Right cardiac atrium (tissue), 5 donors: ENCODE data around the gene CHN2. TPM values are rescaled to one million over a fixed set of nuclear protein-coding genes. Genes with fewer than 3 reads are reported as not detected.

Experiments used
- ATAC-seq, 2 donors: fragments of 200-7000 bp; cut with Tn5 transposase; one replicate each; pipeline versions ENCODE4 v1.8.0 to v1.9.1; 2020; ENCODE audit warnings: moderate library complexity in 2 of 2, mild to moderate bottlenecking in 1 of 2
- DNase-seq, 3 donors: peaks; one replicate each; pipeline ENCODE4 v3.0.0-alpha.2; 2020
- H3K27ac ChIP-seq: one replicate; pipeline ENCODE4 v1.5.1; 2013; ENCODE audit warnings: mild to moderate bottlenecking, low read length, control low read depth, moderate library complexity
- H3K27me3 ChIP-seq: one replicate; pipeline ENCODE4 v1.6.1; 2013; ENCODE audit not compliant: control insufficient read depth, insufficient read depth
- H3K4me1 ChIP-seq: one replicate; pipeline ENCODE4 v1.6.1; 2013; ENCODE audit warnings: low read length; ENCODE audit not compliant: control insufficient read depth, insufficient read depth
- H3K4me3 ChIP-seq: one replicate; pipeline ENCODE4 v1.5.1; 2013; ENCODE audit warnings: low read length, control low read depth
- H3K9me3 ChIP-seq: one replicate; pipeline ENCODE4 v1.6.1; 2013; ENCODE audit warnings: low read length; ENCODE audit not compliant: control insufficient read depth
- WGBS: extraction: QIAGEN DNeasy Blood & Tissue Kit; methylation state at CpG from one replicate; pipeline ENCODE4 v1.1.7; 2013; 5-methylcytosine and 5-hydroxymethylcytosine counted together
- intact Hi-C, 4 donors: fragments of 100-400 bp; cut with DNase I; formaldehyde crosslinking; loops; one replicate each; pipeline versions ENCODE4 v1.11.0 to v1.14.0; 2022 to 2023
- polyA plus RNA-seq: library from polyadenylated mRNA; stranded (reverse); fragments of 200-250 nt; gene quantifications from one replicate; pipeline ENCODE4 v1.2.3, GENCODE V29; 2013
- total RNA-seq, 4 donors: library from RNA; stranded (reverse); fragmentation: NEBNext Ultra II Directional; extraction: Animal tissue kit (Norgen Biotek cat#: 25700); gene quantifications; one replicate each; pipeline ENCODE4 v1.2.1, GENCODE V29; 2021
- donor health status: healthy with polysubstance abuse.
- donor health status: DM: no; HTN: yes; CAD: no.
- donor health status: DM: no; HTN: no; CAD: no.
- donor health status: DM: no; HTN: yes; CAD: no; lungs with severe emphysema.
- donor health status: DM: yes; HTN: yes; CAD: no.

CHN2 gene
- total and polyA plus RNA-seq, 5 donors, result 2.0 to 6.4 (median 4.3) TPM

DNA sequence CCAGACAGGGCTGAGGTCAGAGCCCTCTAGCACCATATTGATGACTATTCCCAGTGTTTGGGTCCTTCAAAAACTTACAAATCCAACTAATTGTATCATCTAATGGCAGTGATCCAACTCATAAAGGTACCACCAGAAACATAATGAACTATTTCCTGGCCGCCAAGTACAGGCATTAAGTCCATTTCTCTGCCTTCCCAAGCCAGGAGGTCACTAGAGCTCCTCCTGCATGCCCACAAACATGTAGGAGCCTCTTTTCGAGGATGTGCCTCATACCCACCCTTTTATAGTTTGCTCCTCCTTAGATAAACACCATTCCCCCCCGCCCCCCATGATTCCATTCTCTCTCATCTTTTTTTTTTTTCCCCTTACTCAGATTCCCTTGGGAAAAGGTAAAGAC lies 91.3 kb downstream of the CHN2 start:
- ATAC-seq, result no peak
- DNase-seq, result no peak

GRCh38 chr7:29287366-29287765 lies 92.8 kb downstream of the CHN2 start:
- 29% methylated on average over 1 of the region's 1 CpG for WGBS
- ATAC-seq, result peak in 1 of 2 donors; percentile 85
- H3K4me3 ChIP-seq, result no peak overlapping the region
- no peaks in the 10 kb centered on the region for H3K9me3 ChIP-seq
- no peaks in the 10 kb centered on the region for H3K27me3 ChIP-seq
- DNase-seq, result no peak
- intact Hi-C loops, result no loop called here
- H3K27ac ChIP-seq, result no peak overlapping the region
- H3K4me1 ChIP-seq, result no peaks in the 10 kb centered on the region

More for the DNA sequence above, 91.3 kb downstream of the CHN2 start:
- H3K9me3 ChIP-seq, result no peaks in the 10 kb centered on the region
- no peaks in the 10 kb centered on the region for H3K4me1 ChIP-seq
- 95% methylated on average over 3 of the region's 3 CpGs for WGBS
- H3K27me3 ChIP-seq, result no peaks in the 10 kb centered on the region
- intact Hi-C loops, result no loop called here
- no peak overlapping the region for H3K27ac ChIP-seq
- H3K4me3 ChIP-seq, result no peak overlapping the region

DNA sequence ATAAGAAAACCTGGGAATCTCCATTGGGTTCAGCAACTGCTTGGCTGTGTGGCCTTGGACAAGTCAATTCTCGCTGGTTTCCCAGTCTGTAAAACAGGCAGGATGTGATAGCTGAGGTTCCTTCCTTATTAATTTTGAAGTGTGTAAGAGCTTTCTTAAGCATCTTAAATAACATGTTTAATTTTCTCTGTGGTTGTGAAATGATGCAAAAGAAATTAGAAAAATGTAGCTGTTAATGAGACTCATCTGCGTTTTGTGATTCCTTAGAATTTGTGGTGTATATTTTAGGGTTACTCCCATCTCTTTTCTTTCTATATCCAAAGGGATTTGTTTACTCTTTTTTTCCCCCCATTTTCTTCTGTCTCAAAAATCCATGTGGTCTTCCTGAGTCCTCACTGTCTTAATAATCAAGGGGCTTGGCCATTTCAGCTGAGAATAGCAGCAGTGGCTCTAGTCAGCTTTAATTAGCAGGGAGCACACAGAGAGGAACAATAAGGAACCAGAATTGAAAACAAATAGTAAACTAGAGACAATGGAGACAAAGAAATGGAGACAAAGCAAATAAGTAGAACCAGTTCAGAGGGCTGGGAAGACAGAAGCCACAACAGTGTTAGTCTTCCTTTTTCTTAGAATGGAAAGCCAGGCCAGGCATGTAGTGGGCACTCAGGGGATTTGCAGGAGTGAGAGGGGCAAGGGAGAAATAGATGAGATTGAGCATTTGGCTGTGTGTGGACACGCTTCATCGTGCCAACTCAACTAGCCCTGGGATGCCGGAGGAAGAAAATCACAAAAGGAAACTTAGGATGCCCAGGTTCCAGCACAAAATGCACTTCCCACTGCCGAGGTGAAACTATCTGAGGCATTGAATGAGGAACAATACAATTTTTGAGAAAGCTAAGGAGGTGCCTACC lies 93.9 kb downstream of the CHN2 start:
- intact Hi-C loops, result no loop called here
- H3K27ac ChIP-seq, result no peak overlapping the region
- no peaks in the 10 kb centered on the region for H3K27me3 ChIP-seq
- no peaks in the 10 kb centered on the region for H3K9me3 ChIP-seq
- DNase-seq, result no peak
- 88% methylated on average over 6 of the region's 6 CpGs for WGBS
- ATAC-seq, result no peak
- H3K4me1 ChIP-seq, result no peaks in the 10 kb centered on the region
- H3K4me3 ChIP-seq, result no peak overlapping the region

DNA sequence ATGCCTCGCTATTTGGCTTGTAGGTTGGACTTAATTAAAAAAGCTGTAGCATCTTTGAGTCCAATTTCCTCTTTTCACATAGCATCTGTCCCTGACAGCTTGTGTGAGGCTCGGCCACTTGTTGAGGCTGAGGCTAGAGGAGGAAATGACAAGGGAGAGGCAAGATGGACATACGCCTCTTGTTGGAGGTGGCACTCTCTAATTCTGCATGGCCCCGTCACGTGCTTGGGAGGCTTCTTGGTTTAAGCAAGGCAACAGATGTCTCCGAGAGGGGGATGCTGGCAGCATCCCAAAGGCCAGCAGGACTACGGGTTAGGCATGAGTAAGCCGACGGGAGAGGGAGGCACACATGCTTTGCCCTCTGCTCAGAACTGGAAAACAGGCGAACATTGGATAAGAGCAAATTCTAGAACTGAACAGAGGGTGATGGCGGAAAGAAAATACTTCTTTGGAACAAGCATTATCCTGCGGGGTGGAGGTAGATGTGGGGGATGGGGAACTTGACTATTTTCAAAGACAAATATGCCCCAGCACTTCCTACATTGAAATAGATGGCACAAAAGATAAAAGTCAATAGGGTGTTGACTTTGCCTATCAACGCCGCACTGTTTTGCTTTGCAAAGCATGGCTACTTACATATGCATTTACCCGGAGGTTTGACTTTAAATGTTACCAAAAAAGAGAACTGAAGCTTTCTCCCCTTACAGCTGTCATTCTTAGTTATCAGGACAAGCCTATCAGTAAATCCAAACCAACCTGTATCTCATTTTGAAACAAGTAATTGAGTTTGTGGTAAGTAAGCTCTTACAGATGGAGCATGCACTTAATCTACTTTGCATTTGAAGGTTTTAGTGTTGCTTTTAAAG lies 94.8 kb downstream of the CHN2 start:
- intact Hi-C loops, result no loop called here
- Histone ChIP-seq H3K9me3 (no peaks in the 10 kb centered on the region), H3K4me1 (no peaks in the 10 kb centered on the region), H3K27ac (no peak overlapping the region), H3K4me3 (no peak overlapping the region), H3K27me3 (no peaks in the 10 kb centered on the region)
- WGBS, result 71% methylated on average over 15 of the region's 15 CpGs
- DNase-seq (peak in 2 of 3 donors; percentile 48 to 57), ATAC-seq (no peak)

DNA sequence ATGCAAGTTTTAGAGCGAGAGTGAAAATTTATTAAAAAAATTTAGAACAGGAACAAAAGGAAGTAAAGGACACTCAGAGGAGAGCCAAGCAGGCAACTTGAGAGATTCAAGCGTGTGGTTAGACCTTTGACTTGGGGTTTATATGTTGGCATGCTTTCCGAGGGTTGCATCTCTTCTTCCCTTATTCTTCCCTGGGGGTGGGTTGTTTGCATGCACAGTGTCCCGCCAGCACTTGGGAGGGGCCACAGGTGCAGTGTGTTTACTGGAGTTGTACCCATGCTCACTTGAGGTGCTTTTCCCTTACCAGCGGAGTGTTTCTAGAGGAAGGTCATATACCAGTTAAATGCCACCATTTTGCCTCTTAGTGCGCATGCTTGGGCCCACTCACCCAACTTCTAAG lies 96.3 kb downstream of the CHN2 start:
- Histone ChIP-seq H3K27ac (no peak overlapping the region), H3K4me3 (no peak overlapping the region), H3K27me3 (no peaks in the 10 kb centered on the region), H3K4me1 (no peaks in the 10 kb centered on the region), H3K9me3 (no peaks in the 10 kb centered on the region)
- ATAC-seq, result no peak
- 94% methylated on average over 6 of the region's 6 CpGs for WGBS
- no peak for DNase-seq
- intact Hi-C loops, result no loop called here

DNA sequence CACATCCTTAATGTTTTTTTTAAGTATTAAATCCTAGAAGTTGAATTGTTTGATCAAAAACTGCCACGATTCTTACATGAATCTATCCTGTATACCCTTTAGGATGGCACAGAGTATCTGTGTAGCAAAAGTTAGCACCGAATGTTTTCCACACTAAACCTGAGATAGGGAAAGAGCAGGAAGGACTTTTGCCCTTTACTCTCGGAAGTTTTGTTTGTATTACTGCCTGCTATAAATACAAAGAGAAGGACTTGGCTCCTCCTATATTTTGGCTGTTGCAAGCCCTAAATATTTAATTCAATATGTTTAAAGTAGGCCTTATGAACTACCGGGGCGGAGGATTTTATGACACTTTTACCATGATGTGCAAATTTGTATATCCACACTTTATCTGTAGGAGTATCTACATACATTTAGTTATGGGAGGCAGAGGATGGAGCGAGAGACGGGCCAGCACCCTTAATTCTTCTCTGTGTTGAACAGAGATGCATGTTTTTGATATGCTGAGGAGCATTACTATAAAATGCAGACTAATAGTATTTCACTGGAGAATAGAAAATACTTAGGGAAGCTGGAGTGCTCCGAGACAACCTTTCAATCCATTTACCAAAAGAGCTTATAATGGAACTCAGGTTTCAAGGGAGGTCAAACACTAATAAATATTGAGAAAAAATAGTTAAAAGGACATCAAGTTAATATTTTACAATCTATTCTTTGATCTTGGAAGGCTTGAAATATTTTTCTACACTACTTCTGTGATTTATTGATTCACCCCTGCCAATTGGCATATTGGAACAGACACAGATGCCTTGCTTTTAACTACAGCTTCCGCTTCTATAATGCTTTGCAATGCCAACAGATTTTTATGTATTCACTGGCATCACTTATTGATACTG lies 97.4 kb downstream of the CHN2 start:
- Histone ChIP-seq H3K27me3 (no peaks in the 10 kb centered on the region), H3K4me1 (no peaks in the 10 kb centered on the region), H3K27ac (no peak overlapping the region), H3K9me3 (no peaks in the 10 kb centered on the region), H3K4me3 (no peak overlapping the region)
- DNase-seq, result no peak
- no peak for ATAC-seq
- 85% methylated on average over 9 of the region's 9 CpGs for WGBS
- intact Hi-C loops, result no loop called here

DNA sequence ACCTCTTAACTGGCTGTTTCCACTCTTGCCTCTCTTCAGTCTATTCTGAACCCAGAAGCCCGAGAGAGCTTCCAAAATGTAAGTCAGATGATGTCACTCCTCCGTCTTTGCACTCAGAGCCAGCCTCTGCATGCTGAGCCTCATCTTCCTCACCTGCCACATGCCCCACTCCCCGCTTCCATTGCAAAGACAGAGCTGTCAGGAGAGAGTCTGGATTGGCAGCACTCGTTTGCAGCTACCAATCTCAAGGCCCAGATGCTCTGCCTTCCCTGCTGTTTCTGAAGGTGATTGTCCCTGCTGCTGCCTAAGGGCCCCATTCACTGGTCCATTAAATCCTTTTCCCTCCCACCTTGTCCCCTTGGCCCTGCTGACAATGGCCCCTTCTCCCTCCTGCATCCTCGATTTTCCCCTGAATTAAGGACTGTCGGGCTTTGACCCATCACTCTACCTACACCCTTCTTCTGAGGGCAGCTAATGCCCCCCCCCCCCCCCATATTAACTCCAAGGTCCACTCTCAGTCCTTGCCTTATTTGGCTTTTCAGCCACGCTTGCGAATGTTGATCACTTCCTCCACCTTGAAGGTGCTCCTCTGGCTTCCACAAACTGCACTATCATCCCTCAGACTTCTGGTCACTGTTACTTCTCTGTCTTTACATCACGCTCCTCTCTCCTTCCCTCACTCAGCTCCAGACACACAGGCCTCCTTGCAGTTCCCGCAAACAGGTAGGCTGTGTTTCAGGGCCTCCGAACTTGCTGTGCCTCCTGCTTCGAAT lies 98.5 kb downstream of the CHN2 start:
- no peaks in the 10 kb centered on the region for H3K9me3 ChIP-seq
- no peaks in the 10 kb centered on the region for H3K4me1 ChIP-seq
- no peak overlapping the region for H3K4me3 ChIP-seq
- ATAC-seq (no peak), DNase-seq (no peak)
- WGBS, result 88% methylated on average over 12 of the region's 12 CpGs
- H3K27me3 ChIP-seq, result no peaks in the 10 kb centered on the region
- no peak overlapping the region for H3K27ac ChIP-seq
- intact Hi-C loops, result no loop called here

DNA sequence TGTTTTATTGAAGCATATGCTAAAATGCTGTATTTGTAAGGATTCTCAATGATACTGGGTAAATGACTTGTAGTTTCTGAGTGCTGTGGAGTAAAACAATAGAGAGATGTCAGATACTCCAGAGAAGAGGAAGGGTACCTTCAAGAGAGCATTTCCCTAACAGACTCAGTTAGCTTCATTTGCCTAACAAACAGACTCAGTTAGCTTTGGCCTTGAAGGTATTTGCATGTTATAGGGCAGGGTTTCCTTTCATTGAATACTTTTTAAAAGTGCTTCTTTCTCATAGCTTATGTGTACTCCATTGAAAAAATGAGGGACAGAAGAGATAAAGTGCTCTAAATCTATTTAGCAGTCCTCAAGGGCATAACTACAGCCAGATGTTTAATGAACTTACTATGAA lies 101.8 kb downstream of the CHN2 start:
- DNase-seq, result no peak
- intact Hi-C loops, result no loop called here
- no peak overlapping the region for H3K27ac ChIP-seq
- ATAC-seq, result no peak
- H3K9me3 ChIP-seq, result no peaks in the 10 kb centered on the region
- no peak overlapping the region for H3K4me3 ChIP-seq
- no peaks in the 10 kb centered on the region for H3K4me1 ChIP-seq
- no peaks in the 10 kb centered on the region for H3K27me3 ChIP-seq

DNA sequence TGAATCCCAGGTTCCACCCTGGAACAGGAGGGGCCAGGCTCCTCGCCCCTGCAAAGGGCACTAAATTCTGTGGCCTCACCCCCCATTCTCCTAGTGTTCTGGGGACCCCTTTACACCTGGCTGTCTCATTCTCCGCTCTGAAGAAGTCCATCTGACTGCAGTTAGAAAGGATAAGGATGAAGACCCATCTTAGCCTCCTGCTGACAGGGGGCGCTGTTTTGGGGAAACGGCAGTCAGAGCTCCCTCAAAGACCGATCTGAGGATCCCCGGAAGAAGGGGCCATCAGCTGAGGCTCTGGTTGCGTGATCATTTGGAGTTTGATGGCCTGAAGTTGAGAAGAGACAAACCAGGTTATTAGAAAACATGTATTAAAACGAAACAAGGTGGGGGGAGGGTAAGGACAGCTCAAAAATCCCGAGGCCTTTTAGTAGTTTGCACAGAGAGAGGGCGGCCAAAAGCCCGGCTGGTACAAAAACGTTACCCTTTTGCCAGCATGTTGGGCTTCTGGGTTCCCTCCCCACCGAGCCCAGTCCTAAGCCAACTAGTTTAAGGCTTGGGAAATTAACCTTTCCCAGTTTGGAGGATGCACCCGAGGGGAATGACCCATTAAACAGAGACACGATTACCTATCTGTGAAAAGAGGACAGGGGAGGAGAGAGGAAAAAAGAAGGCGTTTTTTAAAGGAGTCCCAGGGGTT lies 102.8 kb downstream of the CHN2 start:
- H3K27ac ChIP-seq, result no peak overlapping the region
- 82% methylated on average over 16 of the region's 16 CpGs for WGBS
- no peak overlapping the region for H3K4me3 ChIP-seq
- no peak for DNase-seq
- no peak for ATAC-seq
- no peaks in the 10 kb centered on the region for H3K9me3 ChIP-seq
- no peaks in the 10 kb centered on the region for H3K27me3 ChIP-seq
- intact Hi-C loops, result no loop called here
- H3K4me1 ChIP-seq, result no peaks in the 10 kb centered on the region

DNA sequence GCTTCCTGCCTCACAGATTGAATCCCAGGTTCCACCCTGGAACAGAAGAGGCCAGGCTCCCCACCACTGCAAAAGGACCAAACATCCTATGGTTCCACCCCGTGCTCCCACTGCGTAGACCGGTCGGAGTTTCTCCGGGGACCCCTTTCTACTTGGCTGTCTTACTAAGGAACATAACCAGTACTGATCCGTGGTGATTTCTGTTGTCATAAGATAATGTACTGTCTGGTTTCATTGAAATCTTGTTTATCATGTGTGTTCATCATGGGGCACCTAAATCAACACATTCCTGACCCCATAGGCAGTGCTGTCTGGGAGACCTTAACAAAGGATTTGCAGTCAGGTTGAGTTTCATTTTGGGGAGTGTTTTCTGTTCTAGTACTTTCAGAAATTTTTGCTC lies 104.5 kb downstream of the CHN2 start:
- DNase-seq, result no peak
- 90% methylated on average over 6 of the region's 6 CpGs for WGBS
- intact Hi-C loops, result no loop called here

More for the DNA sequence above, 104.5 kb downstream of the CHN2 start:
- Histone ChIP-seq H3K27me3 (no peaks in the 10 kb centered on the region), H3K27ac (no peak overlapping the region), H3K9me3 (no peaks in the 10 kb centered on the region), H3K4me1 (no peaks in the 10 kb centered on the region), H3K4me3 (no peak overlapping the region)
- no peak for ATAC-seq
